ENCODE measurements around the gene ADARB2.

ADARB2 gene

GRCh38 chr10:1560535-1561192 lies 176.7 kb downstream of the ADARB2 start:
- no peak for DNase-seq

GRCh38 chr10:1559761-1560160 lies 177.6 kb downstream of the ADARB2 start:
- DNase-seq: no peak

GRCh38 chr10:1559311-1559710 lies 178.0 kb downstream of the ADARB2 start:
- no peak for DNase-seq

- DNase-seq: no peak
Measured at GRCh38 chr10:1558906-1559305, 178.4 kb downstream of the ADARB2 start.

GRCh38 chr10:1557081-1557480 lies 180.2 kb downstream of the ADARB2 start:
- no peak for DNase-seq

- no peak for DNase-seq
Measured at GRCh38 chr10:1556496-1556895, 180.8 kb downstream of the ADARB2 start.

- DNase-seq: no peak
Measured at GRCh38 chr10:1553951-1554350, 183.4 kb downstream of the ADARB2 start.

- DNase-seq: no peak
Measured at GRCh38 chr10:1552881-1553670, 184.2 kb downstream of the ADARB2 start.

GRCh38 chr10:1552406-1552805 lies 184.9 kb downstream of the ADARB2 start:
- DNase-seq: no peak

GRCh38 chr10:1551636-1552338 lies 185.5 kb downstream of the ADARB2 start:
- DNase-seq: peak; percentile 9

GRCh38 chr10:1550616-1551015 lies 186.7 kb downstream of the ADARB2 start:
- no peak for DNase-seq

GRCh38 chr10:1550291-1550595 lies 187.1 kb downstream of the ADARB2 start:
- DNase-seq: no peak

GRCh38 chr10:1549591-1550290 lies 187.6 kb downstream of the ADARB2 start:
- peak; percentile 72 for DNase-seq

GRCh38 chr10:1548596-1548995 lies 188.7 kb downstream of the ADARB2 start:
- DNase-seq: no peak

GRCh38 chr10:1548146-1548545 lies 189.2 kb downstream of the ADARB2 start:
- DNase-seq: no peak

GRCh38 chr10:1546431-1547110 lies 190.8 kb downstream of the ADARB2 start:
- no peak for DNase-seq

- no peak for DNase-seq
Measured at GRCh38 chr10:1545524-1545923, 191.8 kb downstream of the ADARB2 start.

- DNase-seq: peak; percentile 12
Measured at GRCh38 chr10:1544929-1545328, 192.4 kb downstream of the ADARB2 start.

- DNase-seq: no peak
Measured at GRCh38 chr10:1544209-1544673, 193.1 kb downstream of the ADARB2 start.

- DNase-seq: no peak
Measured at GRCh38 chr10:1543596-1543995, 193.7 kb downstream of the ADARB2 start.

GRCh38 chr10:1542941-1543340 lies 194.4 kb downstream of the ADARB2 start:
- no peak for DNase-seq

GRCh38 chr10:1540144-1540543 lies 197.2 kb downstream of the ADARB2 start:
- DNase-seq: no peak

GRCh38 chr10:1539216-1539615 lies 198.1 kb downstream of the ADARB2 start:
- no peak for DNase-seq
